Upper lobe of left lung (tissue), 6 donors: Measurements from ENCODE around the gene ARL2. TPM values are rescaled to one million over a fixed set of nuclear protein-coding genes. Genes with fewer than 3 reads are reported as not detected.

Experiments used
- ATAC-seq, 2 donors: fragments of 200-7000 bp; cut with Tn5 transposase; one replicate each; pipeline ENCODE4 v1.9.1; 2022; ENCODE audit warnings: mild to moderate bottlenecking in 2 of 2, moderate library complexity in 2 of 2; ENCODE audit not compliant: low FRiP score in 2 of 2
- DNase-seq, 2 donors: peaks; one replicate each; pipeline ENCODE4 v3.0.0-alpha.2; 2019 to 2020
- H3K27ac ChIP-seq, 4 donors: fragments of 200-600 bp; sonication (generic); one replicate each; pipeline ENCODE4 v1.5.1; 2016 to 2019
- H3K27me3 ChIP-seq, 4 donors: fragments of 200-600 bp; sonication (generic); one replicate each; pipeline ENCODE4 v1.5.1; 2017 to 2019
- H3K36me3 ChIP-seq, 4 donors: fragments of 200-600 bp; sonication (generic); one replicate each; pipeline ENCODE4 v1.5.1; 2016 to 2019
- H3K4me1 ChIP-seq, 4 donors: fragments of 200-600 bp; sonication (generic); one replicate each; pipeline ENCODE4 v1.5.1; 2018 to 2019
- H3K4me3 ChIP-seq, 4 donors: fragments of 200-600 bp; sonication (generic); one replicate each; pipeline ENCODE4 v1.5.1; 2017 to 2019; ENCODE audit warnings: mild to moderate bottlenecking in 2 of 4, moderate library complexity in 1 of 4
- H3K9me3 ChIP-seq, 4 donors: fragments of 200-600 bp; sonication (generic); one replicate each; pipeline ENCODE4 v1.5.1; 2018 to 2019
- EP300 ChIP-seq, 4 donors: sonication (generic); formaldehyde crosslinking; IDR thresholded peaks; one replicate each; pipeline ENCODE4 v1.5.1; 2017; ENCODE audit warnings: antibody characterized with exemption in 4 of 4, control low read depth in 2 of 4
- POLR2A ChIP-seq, 4 donors: fragments of 450-650 bp; IDR thresholded peaks; one replicate each; pipeline ENCODE4 v1.5.1; 2016 to 2017; ENCODE audit warnings: antibody characterized with exemption in 4 of 4, mild to moderate bottlenecking in 2 of 4
- POLR2AphosphoS5 ChIP-seq, 2 donors: sonication (generic); formaldehyde crosslinking; IDR thresholded peaks; one replicate each; pipeline ENCODE4 v1.5.1; 2017; ENCODE audit warnings: antibody characterized with exemption in 2 of 2
- WGBS, 2 donors: methylation state at CpG; one replicate each; pipeline ENCODE4 v1.1.5; 2017 to 2018; 5-methylcytosine and 5-hydroxymethylcytosine counted together
- total RNA-seq, 6 donors: library from RNA; depleted of rRNA in 4 of 6; stranded (reverse); fragments of >200 nt in 4 of 6; gene quantifications; one replicate each; pipeline versions ENCODE4 v1.1.0 to v1.2.1, GENCODE V29; 2016 to 2021
- TF ChIP-seq, protein P1 (sequence below), 6 experiments: fragments of 450-650 bp in 4 of 6; fragments of 200-600 bp in 2 of 6; sonication (generic) in 2 of 6; IDR thresholded peaks; one replicate each; pipeline ENCODE4 v1.5.1; 2016 to 2019; ENCODE audit warnings: antibody characterized with exemption in 6 of 6
- donor health status: DM: no; HTN: no; CAD: no; lungs with moderate emphysema.
- donor health status: DM: no; HTN: yes; CAD: no; lungs with severe emphysema.

The ARL2 gene
- 100 to 1,000 TPM in 1 of 6 donors, 10 to 100 TPM in 5; 41.9 to 113 (median 81.2) TPM for total RNA-seq

DNA sequence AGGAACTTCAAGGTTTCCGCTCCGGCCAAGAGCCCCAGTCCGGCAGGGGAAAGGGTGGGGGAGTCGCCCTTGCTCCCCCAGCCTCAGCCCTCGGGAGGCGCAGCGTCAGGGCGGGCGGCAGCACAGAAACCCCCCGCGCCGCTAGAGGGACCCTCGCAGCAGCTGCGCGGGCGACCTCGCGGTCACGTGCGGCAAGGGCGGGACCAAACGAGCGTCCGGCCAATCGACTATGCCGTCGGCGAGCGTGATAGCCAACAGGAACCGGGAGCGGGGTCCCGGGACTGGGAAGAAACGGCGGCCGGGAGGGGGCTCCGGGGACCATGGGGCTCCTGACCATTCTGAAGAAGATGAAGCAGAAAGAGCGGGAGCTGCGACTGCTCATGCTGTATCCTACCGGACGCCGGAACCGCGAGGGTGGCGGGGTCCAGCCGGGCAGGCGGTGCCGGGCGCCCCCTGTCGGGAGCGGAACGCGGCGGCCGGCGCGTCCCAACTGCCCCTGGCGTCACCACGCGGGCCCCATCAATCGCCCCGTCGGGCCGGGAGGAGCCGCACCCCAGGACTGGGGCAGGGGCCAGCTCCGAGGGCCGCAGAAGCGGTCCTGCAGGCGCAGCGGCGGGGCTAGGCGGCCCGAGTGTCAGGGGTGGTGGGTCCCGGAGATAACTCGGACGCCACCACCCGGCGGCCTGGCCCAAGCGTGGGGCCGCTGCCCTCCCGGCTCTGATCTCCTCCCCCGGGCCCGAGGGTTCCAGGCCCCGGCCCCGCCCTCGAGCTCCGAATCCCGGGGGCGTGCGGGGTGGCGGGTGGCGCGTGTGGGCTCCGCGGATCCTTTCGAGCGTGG is at the start of gene ARL2:
Gene ARL2, plus strand, starts transcription at position 273 of the 838 bp plus-strand sequence. Its CDS starts 48 bp downstream, at position 321.
- Histone ChIP-seq H3K27me3 (no peaks in the 10 kb centered on the region), H3K27ac (peak within 1 kb of the TSS; percentile 95 to 98 (median 97)), H3K36me3 (peaks cover 0 to 11% (median 7%) of the 10 kb centered on the region in 4 donors), H3K4me1 (peaks cover 15 to 27% (median 21%) of the 10 kb centered on the region in 4 donors), H3K4me3 (peak within 1 kb of the TSS; percentile 56 to 83 (median 68)), H3K9me3 (no peaks in the 10 kb centered on the region)
- WGBS, 2 donors, result 0 to 1% methylated on average over 6 to 25 of the region's 96 CpGs
- ATAC-seq (peak; percentile 89 to 95), DNase-seq (peak; percentile 92 to 97)
- TF ChIP-seq POLR2AphosphoS5 (IDR thresholded peaks at IDR 0.05) (peak in 1 of 2 donors; percentile 39), POLR2A (IDR thresholded peaks at IDR 0.05) (peak in 1 of 4 donors; percentile 52), EP300 (IDR thresholded peaks at IDR 0.05) (no peak)
- TF ChIP-seq, protein P1, sequence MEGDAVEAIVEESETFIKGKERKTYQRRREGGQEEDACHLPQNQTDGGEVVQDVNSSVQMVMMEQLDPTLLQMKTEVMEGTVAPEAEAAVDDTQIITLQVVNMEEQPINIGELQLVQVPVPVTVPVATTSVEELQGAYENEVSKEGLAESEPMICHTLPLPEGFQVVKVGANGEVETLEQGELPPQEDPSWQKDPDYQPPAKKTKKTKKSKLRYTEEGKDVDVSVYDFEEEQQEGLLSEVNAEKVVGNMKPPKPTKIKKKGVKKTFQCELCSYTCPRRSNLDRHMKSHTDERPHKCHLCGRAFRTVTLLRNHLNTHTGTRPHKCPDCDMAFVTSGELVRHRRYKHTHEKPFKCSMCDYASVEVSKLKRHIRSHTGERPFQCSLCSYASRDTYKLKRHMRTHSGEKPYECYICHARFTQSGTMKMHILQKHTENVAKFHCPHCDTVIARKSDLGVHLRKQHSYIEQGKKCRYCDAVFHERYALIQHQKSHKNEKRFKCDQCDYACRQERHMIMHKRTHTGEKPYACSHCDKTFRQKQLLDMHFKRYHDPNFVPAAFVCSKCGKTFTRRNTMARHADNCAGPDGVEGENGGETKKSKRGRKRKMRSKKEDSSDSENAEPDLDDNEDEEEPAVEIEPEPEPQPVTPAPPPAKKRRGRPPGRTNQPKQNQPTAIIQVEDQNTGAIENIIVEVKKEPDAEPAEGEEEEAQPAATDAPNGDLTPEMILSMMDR (IDR thresholded peaks at IDR 0.05), result peak; percentile 80 to 98 (median 96)

- WGBS, 2 donors, result 83 to 88% methylated on average over 3 of the region's 3 CpGs
- no peaks in the 10 kb centered on the region for H3K27me3 ChIP-seq
- no peak overlapping the region for H3K4me3 ChIP-seq
These were observed 46.6 kb upstream of the ARL2 start for GRCh38 chr11:64967375-64967774.

DNA sequence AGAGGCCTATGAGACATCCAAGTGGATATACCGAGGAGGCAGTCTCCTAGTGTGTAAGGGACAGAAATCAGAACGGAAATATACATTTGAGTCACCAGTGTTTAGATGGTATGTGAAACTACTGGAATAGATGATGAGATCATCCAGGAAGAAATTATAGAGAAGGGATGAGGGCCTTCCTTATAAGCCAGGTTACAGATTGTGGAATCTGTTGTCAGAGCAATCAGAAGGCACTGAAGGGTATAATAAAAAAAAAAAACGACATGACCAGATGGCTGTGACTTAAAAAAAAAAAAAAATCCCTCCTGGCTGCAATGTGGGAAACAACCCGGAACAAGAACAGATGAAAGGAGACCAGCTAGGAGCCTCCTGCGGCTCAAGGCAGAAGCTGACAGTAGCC is 44.8 kb upstream of the ARL2 start:
- Histone ChIP-seq H3K27me3 (no peaks in the 10 kb centered on the region), H3K9me3 (no peaks in the 10 kb centered on the region), H3K27ac (no peak overlapping the region), H3K4me3 (no peak overlapping the region), H3K36me3 (no peaks in the 10 kb centered on the region), H3K4me1 (peaks cover 9 to 13% (median 12%) of the 10 kb centered on the region in 4 donors)
- WGBS, 2 donors, result 53 to 58% methylated on average over 5 of the region's 5 CpGs
- DNase-seq, result no peak
- TF ChIP-seq POLR2AphosphoS5 (IDR thresholded peaks at IDR 0.05), result no peak
- TF ChIP-seq POLR2A (IDR thresholded peaks at IDR 0.05), result no peak
- TF ChIP-seq, protein P1 (IDR thresholded peaks at IDR 0.05), result no peak
- TF ChIP-seq EP300 (IDR thresholded peaks at IDR 0.05), result no peak
- no peak for ATAC-seq

More at GRCh38 chr11:64967375-64967774, 46.6 kb upstream of the ARL2 start:
- no peaks in the 10 kb centered on the region for H3K36me3 ChIP-seq
- no peak overlapping the region for H3K27ac ChIP-seq
- H3K4me1 ChIP-seq, result peaks cover 8 to 12% (median 11%) of the 10 kb centered on the region in 4 donors
- ATAC-seq (no peak), DNase-seq (no peak)
- TF ChIP-seq, protein P1 (IDR thresholded peaks at IDR 0.05), result no peak
- TF ChIP-seq EP300 (IDR thresholded peaks at IDR 0.05) (no peak), POLR2A (IDR thresholded peaks at IDR 0.05) (no peak), POLR2AphosphoS5 (IDR thresholded peaks at IDR 0.05) (no peak)
- no peaks in the 10 kb centered on the region for H3K9me3 ChIP-seq

GRCh38 chr11:64970731-64971151 is 43.2 kb upstream of the ARL2 start:
- H3K9me3 ChIP-seq, result no peaks in the 10 kb centered on the region
- no peak for DNase-seq
- no peaks in the 10 kb centered on the region for H3K27me3 ChIP-seq
- H3K4me1 ChIP-seq, result peaks cover 8 to 13% (median 10%) of the 10 kb centered on the region in 4 donors
- TF ChIP-seq EP300 (IDR thresholded peaks at IDR 0.05) (no peak), POLR2A (IDR thresholded peaks at IDR 0.05) (no peak), POLR2AphosphoS5 (IDR thresholded peaks at IDR 0.05) (no peak)
- TF ChIP-seq, protein P1 (IDR thresholded peaks at IDR 0.05), result no peak
- no peaks in the 10 kb centered on the region for H3K36me3 ChIP-seq
- no peak for ATAC-seq
- no peak overlapping the region for H3K4me3 ChIP-seq
- WGBS, 2 donors, result 78 to 80% methylated on average over 8 of the region's 8 CpGs
- H3K27ac ChIP-seq, result no peak overlapping the region
